GM12878 (cell line): ENCODE measurements around the gene MTRFR. TPM values are rescaled to one million over a fixed set of nuclear protein-coding genes. Genes with fewer than 3 reads are reported as not detected.

ENCODE experiments used
- CEBPB ChIP-seq, 2 experiments: fragments of 150-350 bp in 1 of 2; IDR thresholded peaks; 2 replicates each; pipeline ENCODE4 v1.6.1; 2012 to 2014; ENCODE audit warnings: low read depth in 2 of 2, low read length in 2 of 2, borderline replicate concordance in 1 of 2, inconsistent platforms in 1 of 2
- EED ChIP-seq: sonication (generic); IDR thresholded peaks from 2 replicates; pipeline ENCODE4 v1.6.1; 2016; ENCODE audit warnings: antibody characterized with exemption, low read depth
- HCFC1 ChIP-seq: fragments of 150-350 bp; IDR thresholded peaks from 2 replicates; pipeline ENCODE4 v1.6.1; 2014; ENCODE audit warnings: low read length
- IKZF1 ChIP-seq: fragments of 450-650 bp; conservative IDR thresholded peaks from 2 replicates; pipeline ENCODE4 v1.6.1; 2017; ENCODE audit warnings: antibody characterized with exemption, mild to moderate bottlenecking
- POLR2A ChIP-seq: IDR thresholded peaks from 2 replicates; pipeline ENCODE4 v1.6.1; 2011; ENCODE audit warnings: low read depth, mild to moderate bottlenecking, low read length
- RB1 ChIP-seq: fragments of 450-650 bp; formaldehyde crosslinking; IDR thresholded peaks from 2 replicates; pipeline ENCODE4 v1.6.1; 2017; ENCODE audit warnings: mild to moderate bottlenecking, borderline replicate concordance
- RUNX3 ChIP-seq: IDR thresholded peaks from 2 replicates; pipeline ENCODE4 v1.6.1; 2012; ENCODE audit warnings: low read length, inconsistent platforms
- STAT3 ChIP-seq: IDR thresholded peaks from 2 replicates; pipeline ENCODE4 v1.6.1; 2011; ENCODE audit warnings: low read depth, low read length, improper control_type of control experiment
- YBX1 ChIP-seq: fragments of 450-650 bp; IDR thresholded peaks from 2 replicates; pipeline ENCODE4 v1.6.1; 2016; ENCODE audit warnings: antibody characterized with exemption
- YY1 ChIP-seq: IDR thresholded peaks from 2 replicates; pipeline ENCODE4 v1.6.1; 2011; ENCODE audit warnings: low read depth, mild to moderate bottlenecking, low read length
- ZNF217 ChIP-seq: fragments of 450-650 bp; IDR thresholded peaks from 2 replicates; pipeline ENCODE4 v1.6.1; 2017; ENCODE audit warnings: antibody characterized with exemption, mild to moderate bottlenecking
- ZNF384 ChIP-seq: IDR thresholded peaks from 2 replicates; pipeline ENCODE4 v1.6.1; 2012; ENCODE audit warnings: low read depth, mild to moderate bottlenecking, low read length, improper control_type of control experiment, borderline replicate concordance
- polyA plus RNA-seq, 11 experiments: library from polyadenylated mRNA; depleted of rRNA in 4 of 11; unstranded in 6 of 11; stranded (reverse) in 5 of 11; fragments of >200 nt; fragmentation: Nextera tagmentation in 4 of 11; fragmentation: Illumina TruSeq in 1 of 11; extraction: Ambion mirVana in 4 of 11; extraction: Trizol in 1 of 11; gene quantifications; 1 replicate in 1 of 11; 2 replicates in 10 of 11; pipeline versions ENCODE4 v1.2.1 to v1.2.3, GENCODE V29; 2011 to 2016; ENCODE audit warnings: inconsistent platforms in 2 of 11, missing spikeins in 2 of 11, low read depth in 1 of 11
- total RNA-seq, 4 experiments: library from RNA; depleted of rRNA in 3 of 4; stranded (reverse); fragments of >200 nt in 3 of 4; fragmentation: Illumina TruSeq in 1 of 4; extraction: Trizol in 1 of 4; gene quantifications; 2 replicates each; pipeline versions ENCODE4 v1.2.1 to v1.2.3, GENCODE V29; 2013 to 2021
- TF ChIP-seq, protein P1 (sequence below): fragments of 450-650 bp; IDR thresholded peaks from 2 replicates; pipeline ENCODE4 v1.6.1; 2018; ENCODE audit warnings: borderline replicate concordance, mild to moderate bottlenecking; ENCODE audit not compliant: partially characterized antibody
- TF ChIP-seq, protein P2 (sequence below): fragments of 450-650 bp; IDR thresholded peaks from 2 replicates; pipeline ENCODE4 v1.6.1; 2016; ENCODE audit warnings: mild to moderate bottlenecking
- TF ChIP-seq, protein P3 (sequence below): fragments of 450-650 bp; IDR thresholded peaks from 2 replicates; pipeline ENCODE4 v1.6.1; 2018; ENCODE audit warnings: mild to moderate bottlenecking, low read depth, moderate library complexity; ENCODE audit not compliant: partially characterized antibody
- TF ChIP-seq, protein P4 (sequence below): fragments of 450-650 bp; IDR thresholded peaks from 2 replicates; pipeline ENCODE4 v1.6.1; 2014; ENCODE audit warnings: mild to moderate bottlenecking
- TF ChIP-seq, protein P5 (sequence below): fragments of 450-650 bp; IDR thresholded peaks from 2 replicates; pipeline ENCODE4 v1.6.1; 2017; ENCODE audit warnings: low read depth, mild to moderate bottlenecking, moderate library complexity
- TF ChIP-seq, protein P6 (sequence below): fragments of 450-650 bp; IDR thresholded peaks from 2 replicates; pipeline ENCODE4 v1.6.1; 2017; ENCODE audit warnings: mild to moderate bottlenecking, low read depth, inconsistent platforms; ENCODE audit not compliant: poor library complexity, severe bottlenecking
- TF ChIP-seq, protein P7 (sequence below): IDR thresholded peaks from 2 replicates; pipeline ENCODE4 v1.6.1; 2011; ENCODE audit warnings: low read depth, mild to moderate bottlenecking, low read length, moderate library complexity, borderline replicate concordance; ENCODE audit errors: extremely low read depth

Gene MTRFR
- total and polyA plus RNA-seq, 10 of the 15 experiments (the other 5 are each of a cell fraction or from before 2014, with no cell fraction given): 12.2 to 33.4 (median 24.8) TPM

DNA sequence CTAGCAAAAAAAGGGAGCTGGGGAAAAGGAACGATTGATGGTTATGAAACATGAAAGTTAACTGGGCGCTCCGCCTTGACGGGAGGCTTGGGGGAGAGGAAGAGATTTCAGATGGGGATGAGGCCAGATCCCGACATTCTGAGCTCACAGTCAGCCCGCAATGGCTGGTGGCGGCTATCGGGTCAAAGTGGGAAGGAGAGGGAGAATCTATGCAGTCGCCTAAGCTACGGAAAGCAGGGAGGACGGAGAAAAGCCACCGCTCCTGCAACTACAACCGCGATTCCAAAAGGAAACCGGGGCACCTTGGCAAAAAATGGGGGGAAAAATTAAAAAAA, 797 bp upstream of the MTRFR start (continued):
- TF ChIP-seq, protein P1, sequence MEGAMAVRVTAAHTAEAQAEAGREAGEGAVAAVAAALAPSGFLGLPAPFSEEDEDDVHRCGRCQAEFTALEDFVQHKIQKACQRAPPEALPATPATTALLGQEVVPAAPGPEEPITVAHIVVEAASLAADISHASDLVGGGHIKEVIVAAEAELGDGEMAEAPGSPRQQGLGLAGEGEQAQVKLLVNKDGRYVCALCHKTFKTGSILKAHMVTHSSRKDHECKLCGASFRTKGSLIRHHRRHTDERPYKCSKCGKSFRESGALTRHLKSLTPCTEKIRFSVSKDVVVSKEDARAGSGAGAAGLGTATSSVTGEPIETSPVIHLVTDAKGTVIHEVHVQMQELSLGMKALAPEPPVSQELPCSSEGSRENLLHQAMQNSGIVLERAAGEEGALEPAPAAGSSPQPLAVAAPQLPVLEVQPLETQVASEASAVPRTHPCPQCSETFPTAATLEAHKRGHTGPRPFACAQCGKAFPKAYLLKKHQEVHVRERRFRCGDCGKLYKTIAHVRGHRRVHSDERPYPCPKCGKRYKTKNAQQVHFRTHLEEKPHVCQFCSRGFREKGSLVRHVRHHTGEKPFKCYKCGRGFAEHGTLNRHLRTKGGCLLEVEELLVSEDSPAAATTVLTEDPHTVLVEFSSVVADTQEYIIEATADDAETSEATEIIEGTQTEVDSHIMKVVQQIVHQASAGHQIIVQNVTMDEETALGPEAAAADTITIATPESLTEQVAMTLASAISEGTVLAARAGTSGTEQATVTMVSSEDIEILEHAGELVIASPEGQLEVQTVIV: no peak
- TF ChIP-seq, protein P2, sequence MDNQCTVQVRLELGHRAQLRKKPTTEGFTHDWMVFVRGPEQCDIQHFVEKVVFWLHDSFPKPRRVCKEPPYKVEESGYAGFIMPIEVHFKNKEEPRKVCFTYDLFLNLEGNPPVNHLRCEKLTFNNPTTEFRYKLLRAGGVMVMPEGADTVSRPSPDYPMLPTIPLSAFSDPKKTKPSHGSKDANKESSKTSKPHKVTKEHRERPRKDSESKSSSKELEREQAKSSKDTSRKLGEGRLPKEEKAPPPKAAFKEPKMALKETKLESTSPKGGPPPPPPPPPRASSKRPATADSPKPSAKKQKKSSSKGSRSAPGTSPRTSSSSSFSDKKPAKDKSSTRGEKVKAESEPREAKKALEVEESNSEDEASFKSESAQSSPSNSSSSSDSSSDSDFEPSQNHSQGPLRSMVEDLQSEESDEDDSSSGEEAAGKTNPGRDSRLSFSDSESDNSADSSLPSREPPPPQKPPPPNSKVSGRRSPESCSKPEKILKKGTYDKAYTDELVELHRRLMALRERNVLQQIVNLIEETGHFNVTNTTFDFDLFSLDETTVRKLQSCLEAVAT: peak; percentile 62; the same call in 1 of the 2 replicates
- TF ChIP-seq ZNF384 (peak; percentile 69), ZNF217 (no peak), STAT3 (no peak), CEBPB (IDR thresholded peaks at IDR 0.05; ENCODE audit: borderline replicate concordance in 1 of 2, low read depth in 2 of 2, low read length in 2 of 2) (no peak), POLR2A (no peak), RB1 (no peak; the same call in 1 of the 2 replicates), YBX1 (no peak), RUNX3 (peak; percentile 45; the same call in 1 of the 2 replicates), YY1 (0 out of 2 replicates have a peak, but pooled peaks have one; percentile 27), EED (peak; percentile 61; the same call in 1 of the 2 replicates), IKZF1 (peak; percentile 80), HCFC1 (no peak)
- TF ChIP-seq, protein P3, sequence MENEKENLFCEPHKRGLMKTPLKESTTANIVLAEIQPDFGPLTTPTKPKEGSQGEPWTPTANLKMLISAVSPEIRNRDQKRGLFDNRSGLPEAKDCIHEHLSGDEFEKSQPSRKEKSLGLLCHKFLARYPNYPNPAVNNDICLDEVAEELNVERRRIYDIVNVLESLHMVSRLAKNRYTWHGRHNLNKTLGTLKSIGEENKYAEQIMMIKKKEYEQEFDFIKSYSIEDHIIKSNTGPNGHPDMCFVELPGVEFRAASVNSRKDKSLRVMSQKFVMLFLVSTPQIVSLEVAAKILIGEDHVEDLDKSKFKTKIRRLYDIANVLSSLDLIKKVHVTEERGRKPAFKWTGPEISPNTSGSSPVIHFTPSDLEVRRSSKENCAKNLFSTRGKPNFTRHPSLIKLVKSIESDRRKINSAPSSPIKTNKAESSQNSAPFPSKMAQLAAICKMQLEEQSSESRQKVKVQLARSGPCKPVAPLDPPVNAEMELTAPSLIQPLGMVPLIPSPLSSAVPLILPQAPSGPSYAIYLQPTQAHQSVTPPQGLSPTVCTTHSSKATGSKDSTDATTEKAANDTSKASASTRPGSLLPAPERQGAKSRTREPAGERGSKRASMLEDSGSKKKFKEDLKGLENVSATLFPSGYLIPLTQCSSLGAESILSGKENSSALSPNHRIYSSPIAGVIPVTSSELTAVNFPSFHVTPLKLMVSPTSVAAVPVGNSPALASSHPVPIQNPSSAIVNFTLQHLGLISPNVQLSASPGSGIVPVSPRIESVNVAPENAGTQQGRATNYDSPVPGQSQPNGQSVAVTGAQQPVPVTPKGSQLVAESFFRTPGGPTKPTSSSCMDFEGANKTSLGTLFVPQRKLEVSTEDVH: no peak
- TF ChIP-seq, protein P4, sequence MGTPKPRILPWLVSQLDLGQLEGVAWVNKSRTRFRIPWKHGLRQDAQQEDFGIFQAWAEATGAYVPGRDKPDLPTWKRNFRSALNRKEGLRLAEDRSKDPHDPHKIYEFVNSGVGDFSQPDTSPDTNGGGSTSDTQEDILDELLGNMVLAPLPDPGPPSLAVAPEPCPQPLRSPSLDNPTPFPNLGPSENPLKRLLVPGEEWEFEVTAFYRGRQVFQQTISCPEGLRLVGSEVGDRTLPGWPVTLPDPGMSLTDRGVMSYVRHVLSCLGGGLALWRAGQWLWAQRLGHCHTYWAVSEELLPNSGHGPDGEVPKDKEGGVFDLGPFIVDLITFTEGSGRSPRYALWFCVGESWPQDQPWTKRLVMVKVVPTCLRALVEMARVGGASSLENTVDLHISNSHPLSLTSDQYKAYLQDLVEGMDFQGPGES: no peak
- TF ChIP-seq, protein P5, sequence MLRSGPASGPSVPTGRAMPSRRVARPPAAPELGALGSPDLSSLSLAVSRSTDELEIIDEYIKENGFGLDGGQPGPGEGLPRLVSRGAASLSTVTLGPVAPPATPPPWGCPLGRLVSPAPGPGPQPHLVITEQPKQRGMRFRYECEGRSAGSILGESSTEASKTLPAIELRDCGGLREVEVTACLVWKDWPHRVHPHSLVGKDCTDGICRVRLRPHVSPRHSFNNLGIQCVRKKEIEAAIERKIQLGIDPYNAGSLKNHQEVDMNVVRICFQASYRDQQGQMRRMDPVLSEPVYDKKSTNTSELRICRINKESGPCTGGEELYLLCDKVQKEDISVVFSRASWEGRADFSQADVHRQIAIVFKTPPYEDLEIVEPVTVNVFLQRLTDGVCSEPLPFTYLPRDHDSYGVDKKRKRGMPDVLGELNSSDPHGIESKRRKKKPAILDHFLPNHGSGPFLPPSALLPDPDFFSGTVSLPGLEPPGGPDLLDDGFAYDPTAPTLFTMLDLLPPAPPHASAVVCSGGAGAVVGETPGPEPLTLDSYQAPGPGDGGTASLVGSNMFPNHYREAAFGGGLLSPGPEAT: peak; percentile 70
- TF ChIP-seq, protein P6, sequence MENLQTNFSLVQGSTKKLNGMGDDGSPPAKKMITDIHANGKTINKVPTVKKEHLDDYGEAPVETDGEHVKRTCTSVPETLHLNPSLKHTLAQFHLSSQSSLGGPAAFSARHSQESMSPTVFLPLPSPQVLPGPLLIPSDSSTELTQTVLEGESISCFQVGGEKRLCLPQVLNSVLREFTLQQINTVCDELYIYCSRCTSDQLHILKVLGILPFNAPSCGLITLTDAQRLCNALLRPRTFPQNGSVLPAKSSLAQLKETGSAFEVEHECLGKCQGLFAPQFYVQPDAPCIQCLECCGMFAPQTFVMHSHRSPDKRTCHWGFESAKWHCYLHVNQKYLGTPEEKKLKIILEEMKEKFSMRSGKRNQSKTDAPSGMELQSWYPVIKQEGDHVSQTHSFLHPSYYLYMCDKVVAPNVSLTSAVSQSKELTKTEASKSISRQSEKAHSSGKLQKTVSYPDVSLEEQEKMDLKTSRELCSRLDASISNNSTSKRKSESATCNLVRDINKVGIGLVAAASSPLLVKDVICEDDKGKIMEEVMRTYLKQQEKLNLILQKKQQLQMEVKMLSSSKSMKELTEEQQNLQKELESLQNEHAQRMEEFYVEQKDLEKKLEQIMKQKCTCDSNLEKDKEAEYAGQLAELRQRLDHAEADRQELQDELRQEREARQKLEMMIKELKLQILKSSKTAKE: peak; percentile 78
- TF ChIP-seq, protein P7, sequence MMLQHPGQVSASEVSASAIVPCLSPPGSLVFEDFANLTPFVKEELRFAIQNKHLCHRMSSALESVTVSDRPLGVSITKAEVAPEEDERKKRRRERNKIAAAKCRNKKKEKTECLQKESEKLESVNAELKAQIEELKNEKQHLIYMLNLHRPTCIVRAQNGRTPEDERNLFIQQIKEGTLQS: no peak
